NOMO-1 treated with dmso at 0.1 percent for 144 hours (cell line): Measurements from ENCODE around the gene NSUN2.
"Not testable (repeated sequence)": the region's sequence is repeated elsewhere in the genome, so short reads cannot be mapped to it uniquely, and the experiment has no call there.

Source experiments
- DNase-seq: peaks from one replicate; lab custom pipeline; 2025; ENCODE audit not compliant: unreplicated experiment; lab: John Stamatoyannopoulos, UW

Gene NSUN2

DNA sequence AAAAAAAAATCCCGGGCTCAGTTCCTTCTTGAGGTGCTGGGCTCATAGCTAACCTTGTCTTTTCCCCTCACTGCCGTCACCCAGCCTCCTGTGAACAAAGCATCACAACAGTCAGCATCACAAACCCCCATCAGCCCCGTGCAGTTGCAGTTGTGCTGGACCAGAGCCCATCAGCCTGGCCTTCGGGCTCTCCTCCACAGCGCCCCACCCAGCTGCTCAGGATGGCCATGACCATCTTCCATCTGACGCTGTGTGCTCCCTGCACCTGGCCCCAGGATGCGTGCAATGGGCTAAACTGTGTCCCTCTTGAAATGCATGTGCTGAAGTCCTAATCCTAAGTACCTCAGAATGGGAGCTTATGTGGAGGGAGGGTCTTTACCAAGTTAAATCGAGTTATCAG, 48.1 kb downstream of the NSUN2 start:
- DNase-seq, result no peak

GRCh38 chr5:6584101-6584645, 48.7 kb downstream of the NSUN2 start:
- DNase-seq, result no peak

GRCh38 chr5:6583049-6583880, 49.6 kb downstream of the NSUN2 start:
- no peak for DNase-seq

- DNase-seq, result no peak
Observed at GRCh38 chr5:6582507-6583048, 50.3 kb downstream of the NSUN2 start.

DNA sequence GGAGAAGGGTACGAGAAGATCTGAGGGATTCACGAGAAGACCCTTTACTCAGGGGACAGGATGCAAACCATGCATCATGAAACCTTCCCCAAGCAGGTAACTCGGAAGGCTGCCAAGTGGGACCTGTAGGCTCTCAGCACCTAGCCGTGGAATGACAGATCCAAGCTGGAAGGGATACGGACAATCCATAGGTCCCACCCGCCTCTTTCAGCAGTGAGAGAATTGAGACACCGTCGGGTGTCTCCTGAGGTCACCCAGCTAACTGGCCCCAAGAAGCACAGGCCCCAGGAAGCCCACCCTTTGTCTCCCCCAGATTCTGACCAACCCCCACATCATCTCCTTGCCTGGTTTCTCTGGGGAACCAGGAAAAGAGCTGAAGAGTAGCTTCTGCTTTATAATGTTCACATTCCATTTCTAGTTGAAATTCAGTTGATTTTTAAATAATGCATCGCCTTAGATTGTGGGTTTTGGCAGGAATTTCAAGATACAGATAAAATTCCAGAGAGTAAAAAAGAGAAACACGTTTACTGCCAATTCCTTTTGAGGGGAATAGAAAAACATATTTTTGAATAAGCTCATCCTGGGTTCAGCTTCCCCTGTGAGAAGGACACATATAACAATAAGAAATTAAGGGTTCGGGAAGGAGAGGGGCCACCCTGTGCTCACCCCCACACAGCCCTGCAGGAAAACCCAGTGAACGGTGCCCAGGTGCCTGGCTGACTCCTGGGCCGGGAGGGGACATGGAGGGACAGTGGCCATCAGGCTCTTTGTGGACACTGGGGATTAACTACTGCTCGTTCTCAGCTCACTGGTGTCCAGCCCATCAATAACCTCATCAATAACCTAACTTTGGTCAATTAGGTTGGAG, 51.1 kb downstream of the NSUN2 start:
- DNase-seq, result no peak

- DNase-seq, result no peak
Observed at GRCh38 chr5:6581090-6581489, 51.8 kb downstream of the NSUN2 start.

DNA sequence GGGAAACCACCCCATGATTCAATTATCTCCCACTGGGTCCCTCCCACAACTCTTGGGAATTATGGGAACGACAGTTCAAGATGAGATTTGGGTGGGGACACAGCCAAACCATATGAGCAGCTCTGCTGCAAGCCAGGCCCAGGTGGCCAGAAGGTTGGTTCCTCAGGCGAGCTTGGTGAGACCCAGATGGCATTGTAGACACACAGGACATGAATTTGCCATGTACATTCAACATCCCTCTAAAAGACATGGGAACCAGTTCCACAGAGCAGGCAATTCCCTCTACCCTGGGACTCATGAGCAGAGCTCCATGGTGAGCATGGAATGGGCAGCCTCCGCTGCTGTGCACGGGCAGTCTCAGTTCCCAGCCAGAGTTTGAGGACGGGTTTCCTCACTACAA, 53.3 kb downstream of the NSUN2 start:
- no peak for DNase-seq

DNA sequence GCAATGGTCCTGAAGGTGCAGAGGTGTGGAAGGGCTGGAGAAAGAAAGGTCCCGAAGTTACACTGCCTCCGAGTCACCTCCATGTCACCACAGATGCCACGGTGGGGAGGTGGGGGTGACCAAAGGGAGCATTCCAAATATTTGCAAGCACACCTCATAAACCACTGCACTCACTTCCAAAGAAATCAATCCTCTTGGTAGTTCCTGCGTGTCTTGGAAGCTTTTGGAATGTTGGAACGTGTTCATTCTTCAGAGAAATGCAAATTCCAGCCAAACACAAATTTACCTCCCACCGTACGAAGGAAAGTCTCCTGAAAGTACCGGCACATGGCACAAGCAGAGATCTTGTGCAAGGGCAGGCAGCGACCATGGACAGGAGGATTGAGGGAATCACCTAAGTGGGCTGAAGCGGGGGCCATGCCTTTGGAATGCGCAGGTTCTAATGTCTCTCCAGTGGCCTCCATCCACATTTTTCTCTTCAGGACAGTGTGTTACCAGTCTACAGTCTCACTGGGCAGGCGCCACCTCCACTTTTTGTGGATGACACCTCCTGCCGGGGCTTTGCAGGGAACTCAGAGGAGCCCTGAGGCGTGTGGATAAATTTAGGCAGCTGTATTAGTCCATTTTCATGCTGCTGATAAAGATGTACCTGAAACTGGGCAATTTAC, 54.0 kb downstream of the NSUN2 start:
- DNase-seq, result no peak

- DNase-seq, result no peak
Observed at GRCh38 chr5:6576861-6577501, 55.9 kb downstream of the NSUN2 start.

- no peak for DNase-seq
Observed at GRCh38 chr5:6574537-6575245, 58.2 kb downstream of the NSUN2 start.

DNA sequence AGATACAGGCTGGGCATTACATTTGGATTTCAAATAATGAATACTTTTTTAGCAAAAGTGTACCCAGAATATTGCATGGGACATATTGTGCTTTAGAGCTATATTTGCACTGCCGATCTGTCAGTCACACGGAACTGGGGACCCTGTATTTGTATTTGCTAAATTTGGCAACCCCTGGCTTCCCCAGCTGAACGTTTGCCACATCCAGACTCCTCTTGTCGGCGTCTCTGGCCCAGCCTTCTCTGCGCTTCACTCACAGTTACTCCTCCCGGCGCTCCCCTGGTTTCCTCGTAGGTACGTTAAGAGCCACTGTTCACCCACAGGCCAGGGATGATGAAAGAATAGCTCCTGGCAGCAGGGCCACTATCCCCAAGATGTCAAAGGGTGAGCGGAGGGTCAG, 58.7 kb downstream of the NSUN2 start:
- DNase-seq, result no peak

GRCh38 chr5:6573651-6574101, 59.2 kb downstream of the NSUN2 start:
- DNase-seq, result no peak

DNA sequence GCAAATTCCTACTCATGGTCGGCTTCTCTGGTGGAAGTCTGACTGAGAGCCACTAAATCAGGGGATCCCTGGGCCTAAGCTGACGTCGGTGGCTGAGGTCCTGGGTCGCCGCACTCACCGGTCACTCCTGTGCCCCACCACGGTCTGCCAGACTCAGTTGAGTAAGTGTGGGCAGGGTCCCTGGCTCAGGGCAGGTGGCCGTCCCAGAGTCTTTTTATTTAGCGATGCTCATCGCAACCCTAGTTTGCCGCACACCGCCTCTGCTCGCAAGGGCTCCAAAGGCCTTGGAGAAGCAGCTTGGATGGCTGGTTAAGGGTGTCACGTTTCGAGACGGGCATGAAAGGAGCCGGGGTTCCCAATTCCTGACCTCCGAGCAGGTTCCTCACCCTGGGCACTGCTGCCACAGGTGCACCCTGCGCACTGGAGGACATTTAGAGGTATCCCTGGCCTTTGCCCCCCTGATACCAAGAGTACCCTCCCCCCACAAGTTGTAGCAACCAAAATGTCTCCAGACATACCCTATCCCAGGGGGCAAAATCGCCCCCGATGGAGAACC, 59.9 kb downstream of the NSUN2 start:
- no peak for DNase-seq

GRCh38 chr5:6572086-6572824, 60.6 kb downstream of the NSUN2 start:
- no peak for DNase-seq

DNA sequence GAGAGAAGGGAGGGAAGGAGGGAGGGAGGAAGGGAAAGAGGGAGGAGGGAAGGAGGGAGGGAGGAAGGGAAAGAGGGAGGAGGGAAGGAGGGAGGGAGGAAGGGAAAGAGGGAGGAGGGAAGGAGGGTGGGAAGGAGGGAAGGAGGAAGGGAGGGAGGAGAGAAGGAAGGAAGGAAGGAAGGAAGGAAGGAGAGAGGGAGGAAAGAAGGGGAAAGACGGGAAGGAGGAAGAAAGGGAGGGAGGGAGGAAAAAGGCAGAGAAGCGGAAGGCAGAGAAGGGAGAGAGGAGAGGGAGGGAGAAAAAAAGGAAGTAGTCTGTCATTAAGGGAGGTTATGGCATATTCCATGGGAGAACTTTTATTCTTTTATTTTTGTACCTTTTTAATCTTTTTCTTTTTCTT, 61.2 kb downstream of the NSUN2 start:
- not testable (repeated sequence) for DNase-seq

GRCh38 chr5:6570530-6570929, 62.3 kb downstream of the NSUN2 start:
- DNase-seq, result no peak

GRCh38 chr5:6568889-6569288, 64.0 kb downstream of the NSUN2 start:
- DNase-seq, result no peak

DNA sequence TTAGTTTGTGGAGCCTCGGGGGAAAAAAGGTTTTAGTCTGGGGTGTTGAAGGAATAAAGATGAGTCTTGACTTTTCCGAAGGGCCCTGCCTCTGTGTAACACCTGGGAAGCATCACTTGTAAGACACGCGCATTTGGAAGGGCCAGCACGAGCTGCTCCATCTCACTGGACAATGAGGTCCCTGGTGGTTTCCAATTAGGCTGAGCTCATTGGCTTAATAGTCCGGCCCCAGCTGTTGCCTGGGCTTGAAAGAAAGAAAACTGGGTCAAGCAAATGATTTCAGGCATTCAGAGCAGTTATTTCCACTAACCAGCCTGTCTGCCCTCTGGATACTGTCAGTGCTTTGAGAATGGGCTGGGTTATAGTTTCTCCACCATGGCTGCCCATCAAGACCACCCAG, 64.5 kb downstream of the NSUN2 start:
- DNase-seq, result no peak

DNA sequence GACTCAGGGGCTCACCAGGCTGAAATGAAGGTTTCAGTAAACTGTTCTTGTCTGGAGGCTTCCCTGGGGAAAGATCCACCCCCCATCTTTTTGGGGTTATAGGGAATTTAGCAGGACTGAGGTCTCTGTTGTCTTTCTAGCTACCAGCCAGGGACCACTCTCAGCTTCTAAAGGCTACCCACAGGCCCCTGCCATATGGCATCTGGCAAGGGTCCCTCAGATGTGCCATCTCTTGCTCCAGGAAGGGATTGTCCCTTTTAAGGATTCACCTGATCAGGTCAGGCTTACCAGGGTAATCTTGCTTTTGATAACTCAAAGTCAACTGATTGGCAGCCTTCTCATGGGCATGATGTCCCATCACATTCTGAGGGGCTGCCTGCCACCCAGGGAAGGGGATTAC, 65.0 kb downstream of the NSUN2 start:
- no peak for DNase-seq
